ENCODE data around the gene ZBTB2. TPM values are rescaled to one million over a fixed set of nuclear protein-coding genes. Genes with fewer than 3 reads are reported as not detected.

ZBTB2 gene
- total RNA-seq, 1 experiment from 2014 or later = 16.2 TPM

GRCh38 chr6:151422981-151423380, 31.6 kb upstream of the ZBTB2 start:
- CTCF ChIA-PET = no interaction called here
- POLR2A ChIA-PET = interaction anchor here (0.6 kb wide), 1 partner anchor 513 kb away, joined by 10 read pairs; no protein-coding TSS in a partner anchor
- TF ChIP-seq TCF7L2 (IDR thresholded peaks at IDR 0.05; ENCODE audit: low read depth, low read length) = no peak
- TF ChIP-seq SIN3A (IDR thresholded peaks at IDR 0.05; ENCODE audit: borderline replicate concordance, insufficient read depth, low read depth, low read length) = no peak
- no peak for TF ChIP-seq CTCF (IDR thresholded peaks at IDR 0.05)
- TF ChIP-seq POLR2AphosphoS5 (IDR thresholded peaks at IDR 0.05; ENCODE audit: low read depth, low read length) = no peak
- TF ChIP-seq REST (IDR thresholded peaks at IDR 0.05; ENCODE audit: insufficient read depth in 1 of 2, low read depth in 2 of 2, low read length in 1 of 2) = no peak
- intact Hi-C loops (cut with micrococcal nuclease; ENCODE audit: unreplicated experiment) = no loop called here
- no TSS peak for BruUV-seq (replicated peaks)
- ATAC-seq (no peak), DNase-seq (ENCODE audit: low read depth, low spot score) (no peak)
- Histone ChIP-seq H3K4me1 (ENCODE audit: control insufficient read depth, insufficient read depth, low read length) (no peaks in the 10 kb centered on the region), H3K36me3 (ENCODE audit: control insufficient read depth, insufficient read depth, low read length) (peaks cover 26% of the 10 kb centered on the region), H3K4me3 (ENCODE audit: low read depth in 2 of 2, low read length in 2 of 2) (no peak overlapping the region), H3K27ac (ENCODE audit: low read length) (no peak overlapping the region), H3K27me3 (ENCODE audit: control insufficient read depth, insufficient read depth, low read length) (no peaks in the 10 kb centered on the region), H3K9me3 (ENCODE audit: control insufficient read depth, insufficient read depth, low read depth, low read length) (no peaks in the 10 kb centered on the region)
- in situ Hi-C loops (cut with HindIII; ENCODE audit: low pct_unique_long_range_greater_than_20kb, low sequenced_read_pairs) = no loop called here

GRCh38 chr6:151417477-151417876, 26.1 kb upstream of the ZBTB2 start:
- no peaks in the 10 kb centered on the region for H3K9me3 ChIP-seq (ENCODE audit: control insufficient read depth, insufficient read depth, low read depth, low read length)
- ATAC-seq = no peak
- no peak overlapping the region for H3K27ac ChIP-seq (ENCODE audit: low read length)
- no peak for TF ChIP-seq REST (IDR thresholded peaks at IDR 0.05; ENCODE audit: insufficient read depth in 1 of 2, low read depth in 2 of 2, low read length in 1 of 2)
- no peak for TF ChIP-seq TCF7L2 (IDR thresholded peaks at IDR 0.05; ENCODE audit: low read depth, low read length)
- no peak for TF ChIP-seq SIN3A (IDR thresholded peaks at IDR 0.05; ENCODE audit: borderline replicate concordance, insufficient read depth, low read depth, low read length)
- no peak for TF ChIP-seq POLR2AphosphoS5 (IDR thresholded peaks at IDR 0.05; ENCODE audit: low read depth, low read length)
- TF ChIP-seq CTCF (IDR thresholded peaks at IDR 0.05) = no peak
- POLR2A ChIA-PET = no interaction called here
- intact Hi-C loops (cut with micrococcal nuclease; ENCODE audit: unreplicated experiment) = no loop called here
- no peak for DNase-seq (ENCODE audit: low read depth, low spot score)
- CTCF ChIA-PET = no interaction called here
- H3K27me3 ChIP-seq (ENCODE audit: control insufficient read depth, insufficient read depth, low read length) = no peaks in the 10 kb centered on the region
- H3K4me1 ChIP-seq (ENCODE audit: control insufficient read depth, insufficient read depth, low read length) = no peaks in the 10 kb centered on the region
- peaks cover 32% of the 10 kb centered on the region for H3K36me3 ChIP-seq (ENCODE audit: control insufficient read depth, insufficient read depth, low read length)
- no TSS peak for BruUV-seq (replicated peaks)
- H3K4me3 ChIP-seq (ENCODE audit: low read depth in 2 of 2, low read length in 2 of 2) = no peak overlapping the region
- in situ Hi-C loops (cut with HindIII; ENCODE audit: low pct_unique_long_range_greater_than_20kb, low sequenced_read_pairs) = no loop called here
